Osteoblast (primary cell): Measurements from ENCODE around the gene PRSS38. TPM values are rescaled to one million over a fixed set of nuclear protein-coding genes. Genes with fewer than 3 reads are reported as not detected.

Experiments
- DNase-seq: peaks from one replicate; pipeline ENCODE4 v3.0.0; 2011; ENCODE audit warnings: low spot score, mixed read lengths; ENCODE audit not compliant: insufficient read length; ENCODE audit errors: missing footprints
- H2AFZ ChIP-seq: 2 replicates; pipeline ENCODE4 v1.6.0; 2011; ENCODE audit warnings: mild to moderate bottlenecking, low read length
- H3K27ac ChIP-seq: 2 replicates; pipeline ENCODE4 v1.5.1; 2011; ENCODE audit warnings: mild to moderate bottlenecking, low read depth, low read length, moderate library complexity
- H3K27me3 ChIP-seq: 2 replicates; pipeline ENCODE4 v1.6.0; 2012; ENCODE audit warnings: mild to moderate bottlenecking, control low read depth, inconsistent platforms, low read length, moderate library complexity; ENCODE audit not compliant: insufficient read depth
- H3K36me3 ChIP-seq: 2 replicates; pipeline ENCODE4 v1.5.1; 2011; ENCODE audit warnings: mild to moderate bottlenecking, low read length, control low read depth, moderate library complexity; ENCODE audit not compliant: insufficient read depth
- H3K4me1 ChIP-seq: 2 replicates; pipeline ENCODE4 v1.5.1; 2011; ENCODE audit warnings: mild to moderate bottlenecking, low read length, control low read depth, moderate library complexity; ENCODE audit not compliant: insufficient read depth
- H3K4me2 ChIP-seq: 2 replicates; pipeline ENCODE4 v1.6.0; 2011; ENCODE audit warnings: mild to moderate bottlenecking, low read length; ENCODE audit not compliant: insufficient read depth
- H3K4me3 ChIP-seq: fragments of 200-600 bp; sonication (generic); 3 replicates; pipeline ENCODE4 v1.5.1; 2012; ENCODE audit warnings: mild to moderate bottlenecking, low read length, inconsistent platforms; ENCODE audit not compliant: insufficient read depth
- H3K79me2 ChIP-seq: 2 replicates; pipeline ENCODE4 v1.6.0; 2012; ENCODE audit warnings: mild to moderate bottlenecking, low read length, control low read depth, inconsistent platforms; ENCODE audit not compliant: insufficient read depth
- H3K9me3 ChIP-seq: 2 replicates; pipeline ENCODE4 v1.5.1; 2011; ENCODE audit warnings: low read depth, low read length, control low read depth
- H4K20me1 ChIP-seq: 2 replicates; pipeline ENCODE4 v1.6.0; 2012; ENCODE audit warnings: mild to moderate bottlenecking, low read length, control low read depth; ENCODE audit not compliant: insufficient read depth
- total RNA-seq: library from RNA; depleted of rRNA; stranded (reverse); fragments of >200 nt; gene quantifications from 2 replicates; pipeline ENCODE4 v1.2.3, GENCODE V29; 2012
- TF ChIP-seq, protein P1 (sequence below): IDR thresholded peaks from 2 replicates; pipeline ENCODE4 v1.5.1; 2011; ENCODE audit warnings: mild to moderate bottlenecking, low read depth, low read length, moderate library complexity; ENCODE audit errors: extremely low read depth

PRSS38 gene
- total RNA-seq, 1 donor = not detected

DNA sequence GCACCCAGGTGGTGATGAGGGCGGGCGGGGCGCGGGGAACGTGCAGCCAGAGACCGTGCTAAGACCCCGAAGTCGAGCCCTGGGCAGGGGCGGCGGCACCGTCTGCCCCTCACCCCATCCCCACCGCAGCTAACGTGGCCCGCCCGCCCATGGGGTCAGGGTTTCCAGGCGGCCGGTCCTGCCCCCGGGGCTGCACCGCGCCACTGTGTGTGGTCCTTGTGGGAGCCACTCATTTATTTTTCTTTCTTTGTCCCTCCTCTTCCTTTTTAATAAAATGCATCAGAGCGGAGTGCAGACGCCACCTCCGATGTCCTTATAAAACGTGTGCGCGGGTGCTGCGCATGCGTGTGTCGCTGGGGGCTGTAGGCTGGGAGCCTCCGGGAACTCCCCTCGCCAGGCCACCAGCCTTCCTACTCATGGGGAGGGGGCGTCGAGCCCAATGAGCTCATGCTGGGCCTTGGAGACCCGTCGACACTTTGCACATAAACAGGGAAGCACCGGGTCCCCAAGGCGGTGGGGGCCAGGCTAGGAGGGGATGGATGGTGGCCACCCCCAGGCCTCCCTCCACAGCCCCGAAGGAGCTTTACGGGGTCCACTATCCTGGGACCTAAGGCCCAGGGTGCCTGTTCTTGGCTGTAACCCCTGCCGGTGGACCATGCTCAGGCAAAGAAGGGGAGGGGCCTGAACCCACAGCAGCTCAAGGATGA is 72.4 kb downstream of the PRSS38 start:
- no peak overlapping the region for H3K4me2 ChIP-seq
- TF ChIP-seq, protein P1, sequence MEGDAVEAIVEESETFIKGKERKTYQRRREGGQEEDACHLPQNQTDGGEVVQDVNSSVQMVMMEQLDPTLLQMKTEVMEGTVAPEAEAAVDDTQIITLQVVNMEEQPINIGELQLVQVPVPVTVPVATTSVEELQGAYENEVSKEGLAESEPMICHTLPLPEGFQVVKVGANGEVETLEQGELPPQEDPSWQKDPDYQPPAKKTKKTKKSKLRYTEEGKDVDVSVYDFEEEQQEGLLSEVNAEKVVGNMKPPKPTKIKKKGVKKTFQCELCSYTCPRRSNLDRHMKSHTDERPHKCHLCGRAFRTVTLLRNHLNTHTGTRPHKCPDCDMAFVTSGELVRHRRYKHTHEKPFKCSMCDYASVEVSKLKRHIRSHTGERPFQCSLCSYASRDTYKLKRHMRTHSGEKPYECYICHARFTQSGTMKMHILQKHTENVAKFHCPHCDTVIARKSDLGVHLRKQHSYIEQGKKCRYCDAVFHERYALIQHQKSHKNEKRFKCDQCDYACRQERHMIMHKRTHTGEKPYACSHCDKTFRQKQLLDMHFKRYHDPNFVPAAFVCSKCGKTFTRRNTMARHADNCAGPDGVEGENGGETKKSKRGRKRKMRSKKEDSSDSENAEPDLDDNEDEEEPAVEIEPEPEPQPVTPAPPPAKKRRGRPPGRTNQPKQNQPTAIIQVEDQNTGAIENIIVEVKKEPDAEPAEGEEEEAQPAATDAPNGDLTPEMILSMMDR = no peak
- H3K79me2 ChIP-seq = no peaks in the 10 kb centered on the region
- no peaks in the 10 kb centered on the region for H3K9me3 ChIP-seq
- no peak overlapping the region for H3K27ac ChIP-seq
- H4K20me1 ChIP-seq = no peaks in the 10 kb centered on the region
- H3K27me3 ChIP-seq = no peaks in the 10 kb centered on the region
- H2AFZ ChIP-seq = no peak overlapping the region
- DNase-seq = peak; percentile 89
- H3K36me3 ChIP-seq = no peaks in the 10 kb centered on the region
- no peaks in the 10 kb centered on the region for H3K4me1 ChIP-seq
- no peak overlapping the region for H3K4me3 ChIP-seq

DNA sequence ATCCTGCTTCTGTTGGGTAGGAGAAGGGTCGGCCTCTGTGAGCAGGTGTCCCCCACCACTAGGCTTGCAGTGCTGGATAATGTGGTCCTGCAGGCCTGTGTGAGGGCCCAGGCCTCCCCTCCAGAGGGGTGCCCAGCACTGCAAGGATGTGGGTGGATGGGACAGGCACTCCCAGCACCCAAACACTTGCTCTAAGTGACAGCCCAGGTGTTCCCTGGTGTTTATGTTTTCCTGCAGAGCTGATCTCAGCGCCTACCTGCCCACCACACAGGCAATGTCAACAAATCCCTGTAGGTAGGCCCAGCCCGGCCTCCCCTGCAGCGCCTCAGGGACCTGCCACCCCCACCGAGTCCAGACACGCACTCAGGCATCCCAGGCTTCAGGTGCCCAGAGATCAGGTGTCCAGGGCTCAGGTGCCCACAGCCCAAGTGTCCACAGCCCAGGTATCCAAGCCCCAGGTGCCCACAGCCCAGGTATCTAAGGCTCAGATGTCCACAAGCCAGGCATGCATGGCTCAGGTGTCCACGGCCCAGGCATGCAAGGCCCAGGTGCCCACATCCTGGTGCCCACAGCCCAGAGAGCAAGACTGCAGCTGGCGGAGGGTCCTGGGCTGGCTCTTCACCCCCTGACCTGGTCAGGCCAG is 73.0 kb downstream of the PRSS38 start:
- Histone ChIP-seq H3K4me3 (no peak overlapping the region), H3K36me3 (no peaks in the 10 kb centered on the region), H3K4me2 (no peak overlapping the region), H4K20me1 (no peaks in the 10 kb centered on the region), H3K79me2 (no peaks in the 10 kb centered on the region), H3K9me3 (no peaks in the 10 kb centered on the region), H2AFZ (no peak overlapping the region), H3K27me3 (no peaks in the 10 kb centered on the region), H3K27ac (no peak overlapping the region), H3K4me1 (no peaks in the 10 kb centered on the region)
- TF ChIP-seq, protein P1 = no peak
- peak; percentile 65 for DNase-seq

DNA sequence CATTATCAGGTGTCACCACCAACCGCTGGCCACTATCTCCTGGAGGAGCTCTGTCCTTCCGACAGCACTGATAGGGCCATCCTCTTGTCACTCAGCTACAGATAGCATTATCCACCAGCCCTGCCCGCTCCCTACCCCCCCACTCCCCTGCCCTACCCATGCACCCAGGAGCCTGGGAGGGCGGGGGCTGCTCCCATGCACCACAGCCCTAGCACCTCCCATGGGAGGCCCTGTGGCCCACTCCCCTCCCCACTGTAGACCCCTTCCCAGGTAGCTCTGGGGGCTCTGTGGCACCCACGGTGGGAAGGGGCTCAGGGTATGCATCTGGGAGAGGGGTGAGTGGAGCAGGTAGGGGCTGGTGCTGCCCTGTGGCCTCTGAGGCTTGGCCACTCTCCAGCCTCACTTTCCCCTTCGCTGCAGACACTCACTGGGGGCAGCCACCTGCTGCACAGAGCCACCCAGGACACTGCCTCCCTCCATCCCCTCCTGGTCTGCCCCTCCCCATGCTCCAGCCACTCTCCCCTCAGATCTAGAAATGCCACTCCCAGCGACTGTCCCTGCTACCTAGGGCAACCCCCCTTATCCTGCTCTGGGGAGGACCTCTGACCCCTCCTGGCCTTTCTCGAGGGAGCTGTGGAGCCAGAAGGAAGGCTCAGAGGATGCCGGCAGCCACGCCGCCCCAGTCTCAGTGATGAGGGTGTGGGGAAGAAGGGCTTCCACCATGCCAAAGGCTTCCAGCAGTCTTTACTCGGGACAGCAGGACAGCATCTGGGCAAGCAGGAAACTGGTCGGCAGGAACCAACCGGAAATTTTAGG is 73.8 kb downstream of the PRSS38 start:
- no peaks in the 10 kb centered on the region for H3K79me2 ChIP-seq
- H3K36me3 ChIP-seq = no peaks in the 10 kb centered on the region
- H4K20me1 ChIP-seq = no peaks in the 10 kb centered on the region
- H2AFZ ChIP-seq = no peak overlapping the region
- H3K4me1 ChIP-seq = no peaks in the 10 kb centered on the region
- H3K9me3 ChIP-seq = no peaks in the 10 kb centered on the region
- no peak overlapping the region for H3K27ac ChIP-seq
- H3K27me3 ChIP-seq = no peaks in the 10 kb centered on the region
- TF ChIP-seq, protein P1 = no peak
- no peak overlapping the region for H3K4me3 ChIP-seq
- peak; percentile 86 for DNase-seq
- no peak overlapping the region for H3K4me2 ChIP-seq

DNA sequence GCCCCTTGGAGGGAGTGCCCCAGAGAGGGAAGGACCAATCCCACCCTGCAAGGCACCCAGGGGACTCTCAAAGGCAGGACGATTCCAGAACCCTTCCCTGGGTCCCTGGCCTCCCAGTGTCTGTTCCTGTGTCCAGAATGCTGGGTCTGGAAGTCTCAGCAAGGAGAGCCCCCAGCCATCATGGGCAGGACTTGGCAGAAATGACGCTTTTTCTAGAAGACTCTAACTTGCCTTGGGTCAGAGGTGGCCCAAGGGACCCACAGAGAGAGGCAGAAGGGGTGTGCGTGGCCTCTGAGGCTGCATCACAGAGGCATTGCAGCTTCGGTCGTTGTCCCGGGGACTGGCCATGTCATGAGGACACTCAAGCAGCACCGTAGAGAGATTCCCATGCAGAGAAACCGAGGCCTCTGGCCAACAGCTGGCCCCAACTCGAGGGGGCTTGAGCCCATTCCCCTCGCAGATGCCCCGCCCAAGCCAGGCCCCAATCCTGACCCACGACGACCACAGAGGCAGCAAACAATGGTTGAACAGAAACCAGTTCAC is 74.5 kb downstream of the PRSS38 start:
- no peaks in the 10 kb centered on the region for H3K27me3 ChIP-seq
- no peaks in the 10 kb centered on the region for H3K36me3 ChIP-seq
- H3K4me3 ChIP-seq = no peak overlapping the region
- no peaks in the 10 kb centered on the region for H4K20me1 ChIP-seq
- TF ChIP-seq, protein P1 = no peak
- H2AFZ ChIP-seq = no peak overlapping the region
- peak; percentile 87 for DNase-seq
- H3K4me1 ChIP-seq = no peaks in the 10 kb centered on the region
- H3K27ac ChIP-seq = no peak overlapping the region
- no peak overlapping the region for H3K4me2 ChIP-seq
- H3K79me2 ChIP-seq = no peaks in the 10 kb centered on the region
- H3K9me3 ChIP-seq = no peaks in the 10 kb centered on the region
